H1 (cell line): Measurements from ENCODE around the gene FASTKD3. TPM values are rescaled to one million over a fixed set of nuclear protein-coding genes. Genes with fewer than 3 reads are reported as not detected.

Experiments
- CTCF ChIA-PET: fragments of 300-600 bp; sonication (Branson Sonifier 250); formaldehyde crosslinking; loops from one replicate; lab custom pipeline; 2021; ENCODE audit not compliant: partially characterized antibody; lab: Charles Lee
- POLR2A ChIA-PET: fragments of 300-600 bp; sonication (Branson Sonifier 250); formaldehyde crosslinking; loops from one replicate; lab custom pipeline; 2021; ENCODE audit warnings: inconsistent platforms; ENCODE audit not compliant: partially characterized antibody; lab: Charles Lee
- DNase-seq, 2 experiments: peaks; one replicate each; pipeline versions ENCODE4 v3.0.0 to v3.0.0-alpha.2; 2010 to 2022; ENCODE audit warnings: low spot score in 2 of 2, low read depth in 1 of 2, mixed read lengths in 1 of 2
- FAIRE-seq: peaks from 2 replicates; lab custom pipeline; 2011; peaks lifted over from hg19 to GRCh38; lab: Jason Lieb, UNC
- H2AFZ ChIP-seq: 2 replicates; pipeline ENCODE4 v1.8.1; 2012; ENCODE audit warnings: low read length, inconsistent platforms
- H2AK5ac ChIP-seq: 2 replicates; pipeline ENCODE4 v1.6.1; 2013; ENCODE audit warnings: low read depth, low read length
- H2BK120ac ChIP-seq: replicated peaks from 2 replicates; pipeline ENCODE3; 2013; ENCODE audit warnings: low read depth, low read length, inconsistent platforms
- H2BK12ac ChIP-seq: 2 replicates; pipeline ENCODE4 v1.6.1; 2013; ENCODE audit warnings: low read depth, low read length
- H2BK15ac ChIP-seq: 2 replicates; pipeline ENCODE4 v1.6.1; 2013; ENCODE audit warnings: low read length
- H2BK20ac ChIP-seq: 2 replicates; pipeline ENCODE4 v1.6.1; 2013; ENCODE audit warnings: low read length
- H2BK5ac ChIP-seq: 2 replicates; pipeline ENCODE4 v1.6.1; 2013; ENCODE audit warnings: low read depth, low read length
- H3K14ac ChIP-seq: 2 replicates; pipeline ENCODE4 v1.6.1; 2013; ENCODE audit warnings: inconsistent platforms; ENCODE audit not compliant: insufficient read length
- H3K18ac ChIP-seq: 2 replicates; pipeline ENCODE4 v1.6.1; 2013; ENCODE audit warnings: low read length; ENCODE audit errors: extremely low read depth
- H3K23ac ChIP-seq: 2 replicates; pipeline ENCODE4 v1.6.1; 2013; ENCODE audit warnings: inconsistent platforms; ENCODE audit not compliant: insufficient read length
- H3K23me2 ChIP-seq: 2 replicates; pipeline ENCODE4 v1.6.1; 2013; ENCODE audit warnings: low read depth, low read length
- H3K27ac ChIP-seq: 2 replicates; pipeline ENCODE4 v1.6.1; 2011; ENCODE audit warnings: low read depth, low read length, inconsistent platforms
- H3K27me3 ChIP-seq, 4 experiments: replicated peaks in 1 of 4; 1 replicate in 1 of 4; 2 replicates in 3 of 4; pipeline versions ENCODE4 v1.6.1 to v1.8.1; 2011 to 2013; ENCODE audit warnings: low read length in 3 of 4, mild to moderate bottlenecking in 3 of 4, inconsistent platforms in 2 of 4, mixed read lengths in 2 of 4, moderate library complexity in 1 of 4; ENCODE audit not compliant: control insufficient read depth in 3 of 4, insufficient read depth in 3 of 4; ENCODE audit errors: extremely low read depth in 1 of 4
- H3K36me3 ChIP-seq, 4 experiments: 2 replicates each; pipeline versions ENCODE4 v1.6.1 to v1.8.1; 2011 to 2013; ENCODE audit warnings: mild to moderate bottlenecking in 4 of 4, low read length in 3 of 4, moderate library complexity in 2 of 4, control low read depth in 1 of 4, inconsistent platforms in 1 of 4; ENCODE audit not compliant: insufficient read depth in 4 of 4, control insufficient read depth in 2 of 4
- H3K4ac ChIP-seq: replicated peaks from 2 replicates; pipeline ENCODE3; 2013; ENCODE audit warnings: low read length, low read depth, mixed read lengths, inconsistent platforms; ENCODE audit not compliant: insufficient read length
- H3K4me1 ChIP-seq, 4 experiments: replicated peaks in 1 of 4; 1 replicate in 1 of 4; 2 replicates in 3 of 4; pipeline versions ENCODE4 v1.6.1 to v1.8.1; 2011 to 2013; ENCODE audit warnings: low read length in 3 of 4, inconsistent platforms in 2 of 4, mixed read lengths in 1 of 4; ENCODE audit not compliant: insufficient read depth in 4 of 4, control insufficient read depth in 3 of 4
- H3K4me2 ChIP-seq, 2 experiments: 2 replicates each; pipeline versions ENCODE4 v1.6.1 to v1.8.1; 2011 to 2013; ENCODE audit warnings: low read depth in 2 of 2, low read length in 2 of 2, control low read depth in 1 of 2, inconsistent platforms in 1 of 2, mild to moderate bottlenecking in 1 of 2; ENCODE audit not compliant: insufficient read depth in 1 of 2
- H3K4me3 ChIP-seq, 4 experiments: fragments of 200-600, 300-600 bp in 1 of 4; sonication (generic), shearing (Covaris generic), sonication (Bioruptor Twin) in 1 of 4; 2 replicates each; pipeline versions ENCODE4 v1.5.1 to v1.8.1; 2011 to 2016; ENCODE audit warnings: low read length in 4 of 4, low read depth in 3 of 4, control low read depth in 2 of 4, inconsistent platforms in 2 of 4, mild to moderate bottlenecking in 2 of 4, mixed read lengths in 1 of 4, moderate library complexity in 1 of 4; ENCODE audit not compliant: insufficient read depth in 2 of 4; ENCODE audit errors: extremely low read depth in 1 of 4
- H3K56ac ChIP-seq: replicated peaks from 2 replicates; pipeline ENCODE3; 2013; ENCODE audit warnings: low read depth, mild to moderate bottlenecking, mixed read lengths, low read length, inconsistent platforms; ENCODE audit not compliant: insufficient read length
- H3K79me1 ChIP-seq: 2 replicates; pipeline ENCODE4 v1.6.1; 2013; ENCODE audit warnings: low read depth, low read length, control low read depth
- H3K79me2 ChIP-seq, 2 experiments: 2 replicates each; pipeline versions ENCODE4 v1.6.1 to v1.8.1; 2012 to 2013; ENCODE audit warnings: low read length in 2 of 2, mild to moderate bottlenecking in 2 of 2, inconsistent platforms in 1 of 2; ENCODE audit not compliant: insufficient read depth in 2 of 2, control insufficient read depth in 1 of 2
- H3K9ac ChIP-seq, 4 experiments: replicated peaks in 1 of 4; 1 replicate in 1 of 4; 2 replicates in 3 of 4; pipeline versions ENCODE4 v1.6.1 to v1.8.1; 2011 to 2013; ENCODE audit warnings: low read depth in 3 of 4, low read length in 3 of 4, control low read depth in 2 of 4, mild to moderate bottlenecking in 2 of 4, moderate library complexity in 2 of 4, inconsistent platforms in 1 of 4; ENCODE audit errors: extremely low read depth in 1 of 4
- H3K9me3 ChIP-seq, 2 experiments: 2 replicates each; pipeline versions ENCODE4 v1.6.1 to v1.8.1; 2012 to 2013; ENCODE audit warnings: mild to moderate bottlenecking in 2 of 2, moderate library complexity in 2 of 2, control low read depth in 1 of 2, inconsistent platforms in 1 of 2, low read depth in 1 of 2, low read length in 1 of 2, mixed read lengths in 1 of 2; ENCODE audit not compliant: insufficient read depth in 2 of 2
- H4K20me1 ChIP-seq, 2 experiments: replicated peaks in 1 of 2; 2 replicates each; pipeline versions ENCODE3 to v1.8.1; 2011 to 2013; ENCODE audit warnings: inconsistent platforms in 2 of 2, low read length in 2 of 2, mild to moderate bottlenecking in 1 of 2; ENCODE audit not compliant: insufficient read depth in 2 of 2, control insufficient read depth in 1 of 2
- H4K5ac ChIP-seq: 2 replicates; pipeline ENCODE4 v1.6.1; 2013; ENCODE audit warnings: low read length, low read depth, mixed read lengths, inconsistent platforms; ENCODE audit not compliant: insufficient read length
- H4K8ac ChIP-seq: 2 replicates; pipeline ENCODE4 v1.8.0; 2013; ENCODE audit warnings: mild to moderate bottlenecking, moderate library complexity, low read length, inconsistent platforms; ENCODE audit not compliant: insufficient read depth; ENCODE audit errors: extremely low read depth
- H4K91ac ChIP-seq: replicated peaks from 2 replicates; pipeline ENCODE3; 2013; ENCODE audit warnings: low read length, mixed read lengths, inconsistent platforms; ENCODE audit not compliant: insufficient read length
- CBX8 ChIP-seq: fragments of 300-800, 300-1000 bp; sonication (generic); IDR thresholded peaks from 2 replicates; pipeline ENCODE4 v1.7.1; 2016; ENCODE audit warnings: low read depth, low read length, borderline replicate concordance
- CREB1 ChIP-seq: IDR thresholded peaks from 2 replicates; pipeline ENCODE4 v1.6.1; 2012; ENCODE audit warnings: inconsistent platforms
- EGR1 ChIP-seq: IDR thresholded peaks from 2 replicates; pipeline ENCODE4 v1.6.1; 2011; ENCODE audit warnings: low read depth, low read length, borderline replicate concordance
- FOSL1 ChIP-seq: IDR thresholded peaks from 2 replicates; pipeline ENCODE4 v1.6.1; 2011; ENCODE audit warnings: mild to moderate bottlenecking, low read depth, low read length, moderate library complexity; ENCODE audit not compliant: insufficient read depth
- MAFK ChIP-seq: IDR thresholded peaks from 2 replicates; pipeline ENCODE4 v1.6.1; 2012; ENCODE audit warnings: low read depth, mild to moderate bottlenecking, improper control_type of control experiment, low read length
- PHF8 ChIP-seq: fragments of 200-600 bp; sonication (generic); conservative IDR thresholded peaks from 2 replicates; pipeline ENCODE4 v1.7.1; 2012; ENCODE audit warnings: low read depth, mild to moderate bottlenecking, inconsistent platforms, low read length, moderate library complexity
- WGBS, 2 experiments: shearing (Covaris generic) in 1 of 2; methylation state at CpG; one replicate each; pipeline versions ENCODE4 v1.1.6 to v1.1.7; 2013 to 2015; ENCODE audit warnings: low lambda C conversion rate in 2 of 2, mixed read lengths in 2 of 2, inconsistent platforms in 1 of 2, low coverage in 1 of 2, missing lambda C conversion rate in 1 of 2; ENCODE audit not compliant: insufficient replicate concordance in 2 of 2, insufficient coverage in 1 of 2, insufficient read length in 1 of 2; ENCODE audit errors: extremely low coverage in 1 of 2, missing lambda C conversion rate in 1 of 2; 5-methylcytosine and 5-hydroxymethylcytosine counted together
- polyA plus RNA-seq, 7 experiments: library from polyadenylated mRNA; depleted of rRNA in 3 of 7; stranded (reverse) in 5 of 7; unstranded in 2 of 7; fragments of >200 nt in 5 of 7; fragments of 200-250 nt in 2 of 7; gene quantifications; 1 replicate in 5 of 7; 2 replicates in 1 of 7; 4 replicates in 1 of 7; pipeline versions ENCODE4 v1.2.1 to v1.2.3, GENCODE V29; 2011 to 2013; ENCODE audit warnings: missing spikeins in 2 of 7, mixed read lengths in 2 of 7
- total RNA-seq: library from RNA; stranded (reverse); fragmentation: NEBNext Ultra II Directional; extraction: Animal tissue kit (Norgen Biotek cat#: 25700); gene quantifications from 2 replicates; pipeline ENCODE4 v1.2.1, GENCODE V29; 2021
- TF ChIP-seq, protein P1 (sequence below), 3 experiments: IDR thresholded peaks; 1 replicate in 2 of 3; 2 replicates in 1 of 3; pipeline versions ENCODE4 v1.5.1 to v1.6.1; 2011; ENCODE audit warnings: low read length in 3 of 3, mild to moderate bottlenecking in 3 of 3, inconsistent platforms in 2 of 3, low read depth in 1 of 3, moderate library complexity in 1 of 3; ENCODE audit not compliant: insufficient read depth in 1 of 3; ENCODE audit errors: control extremely low read depth in 1 of 3

The FASTKD3 gene
- total and polyA plus RNA-seq, 2 of the 8 experiments (the other 6 are each of a cell fraction or from before 2014, with no cell fraction given): 5.6 to 7.6 TPM

DNA sequence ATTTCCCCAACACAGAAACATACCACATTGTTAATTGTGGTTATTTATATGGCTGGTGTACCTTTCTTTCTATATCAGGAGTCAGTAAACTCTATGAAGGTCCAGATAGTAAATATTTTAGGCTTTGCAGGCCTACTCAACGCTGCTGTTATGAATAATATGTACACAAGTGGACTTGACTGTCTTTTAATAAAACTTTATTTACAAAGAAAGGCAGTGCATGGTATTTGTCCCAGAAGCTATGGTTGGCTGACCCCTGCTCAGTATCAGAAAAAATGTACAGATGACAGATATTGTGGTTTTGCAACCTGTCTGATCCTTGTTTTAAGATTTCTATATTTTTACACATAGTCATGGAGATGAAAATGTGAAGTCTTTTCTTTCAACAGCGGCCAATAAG, 5.8 kb upstream of the FASTKD3 start:
- Histone ChIP-seq H2BK5ac (no peak overlapping the region), H3K36me3 (peaks cover 12 to 58% (median 35%) of the 10 kb centered on the region in 4 experiments), H3K27ac (no peak overlapping the region), H4K91ac (no peak overlapping the region), H3K18ac (no peak overlapping the region), H2AK5ac (no peak overlapping the region), H4K20me1 (peaks cover 9 to 16% of the 10 kb centered on the region in 2 experiments), H3K23ac (no peak overlapping the region), H3K9me3 (no peaks in the 10 kb centered on the region), H3K23me2 (peaks cover 2% of the 10 kb centered on the region; the same call in 1 of the 2 replicates), H2BK20ac (no peak overlapping the region), H2AFZ (no peak overlapping the region), H2BK120ac (no peak overlapping the region), H2BK15ac (no peak overlapping the region), H3K79me2 (peaks cover 16 to 51% of the 10 kb centered on the region in 2 experiments), H3K79me1 (peaks cover 8% of the 10 kb centered on the region), H3K27me3 (no peaks in the 10 kb centered on the region), H4K8ac (no peak overlapping the region), H3K4me1 (no peaks in the 10 kb centered on the region; a peak in 1 of 7 replicates), H3K56ac (no peak overlapping the region), H3K4me3 (no peak overlapping the region), H3K9ac (no peak overlapping the region), H3K4ac (no peak overlapping the region), H3K14ac (no peak overlapping the region), H2BK12ac (no peak overlapping the region), H3K4me2 (no peak overlapping the region), H4K5ac (no peak overlapping the region)
- DNase-seq: no peak
- FAIRE-seq: no peak
- ChIA-PET CTCF (interaction anchor here (1.4 to 2.8 kb wide), 2 partner anchors 15 to 17 kb away, joined by 8 to 11 read pairs; no protein-coding TSS in a partner anchor), POLR2A (no interaction called here)
- TF ChIP-seq, protein P1, sequence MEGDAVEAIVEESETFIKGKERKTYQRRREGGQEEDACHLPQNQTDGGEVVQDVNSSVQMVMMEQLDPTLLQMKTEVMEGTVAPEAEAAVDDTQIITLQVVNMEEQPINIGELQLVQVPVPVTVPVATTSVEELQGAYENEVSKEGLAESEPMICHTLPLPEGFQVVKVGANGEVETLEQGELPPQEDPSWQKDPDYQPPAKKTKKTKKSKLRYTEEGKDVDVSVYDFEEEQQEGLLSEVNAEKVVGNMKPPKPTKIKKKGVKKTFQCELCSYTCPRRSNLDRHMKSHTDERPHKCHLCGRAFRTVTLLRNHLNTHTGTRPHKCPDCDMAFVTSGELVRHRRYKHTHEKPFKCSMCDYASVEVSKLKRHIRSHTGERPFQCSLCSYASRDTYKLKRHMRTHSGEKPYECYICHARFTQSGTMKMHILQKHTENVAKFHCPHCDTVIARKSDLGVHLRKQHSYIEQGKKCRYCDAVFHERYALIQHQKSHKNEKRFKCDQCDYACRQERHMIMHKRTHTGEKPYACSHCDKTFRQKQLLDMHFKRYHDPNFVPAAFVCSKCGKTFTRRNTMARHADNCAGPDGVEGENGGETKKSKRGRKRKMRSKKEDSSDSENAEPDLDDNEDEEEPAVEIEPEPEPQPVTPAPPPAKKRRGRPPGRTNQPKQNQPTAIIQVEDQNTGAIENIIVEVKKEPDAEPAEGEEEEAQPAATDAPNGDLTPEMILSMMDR (IDR thresholded peaks at IDR 0.05; ENCODE audit: control extremely low read depth in 1 of 3, insufficient read depth in 1 of 3, low read depth in 1 of 3, low read length in 3 of 3): no peak
- no peak for TF ChIP-seq CREB1
- no peak for TF ChIP-seq FOSL1
- no peak for TF ChIP-seq EGR1
- TF ChIP-seq MAFK: no peak
- no peak for TF ChIP-seq CBX8
- TF ChIP-seq PHF8: no peak
- 89% methylated on average over 2 of the region's 2 CpGs; no CpG with 5 or more reads in 1 of the 2 experiments for WGBS, 2 experiments
